Activated CD8-positive, alpha-beta memory T cell treated with anti-CD3 and anti-CD28 coated beads for 1 hour (primary cell): ENCODE results near the gene KRT16.
"Not testable (repeated sequence)": the region's sequence is repeated elsewhere in the genome, so short reads cannot be mapped to it uniquely, and the experiment has no call there.

Experiments
- DNase-seq, 2 donors: peaks; one replicate each; pipeline ENCODE4 v3.0.0-alpha.2; 2020; ENCODE audit warnings: low read depth in 1 of 2; ENCODE audit errors: extremely low read depth in 1 of 2

The KRT16 gene

GRCh38 chr17:41648411-41649195, 36.0 kb upstream of the KRT16 start:
- peak; percentile 60 to 78 for DNase-seq

GRCh38 chr17:41647940-41648410, 35.4 kb upstream of the KRT16 start:
- DNase-seq: peak; percentile 67 to 85

GRCh38 chr17:41647038-41647813, 34.7 kb upstream of the KRT16 start:
- DNase-seq: no peak

GRCh38 chr17:41642252-41643156, 29.9 kb upstream of the KRT16 start:
- DNase-seq: no peak

GRCh38 chr17:41640596-41640995, 28.0 kb upstream of the KRT16 start:
- DNase-seq: not testable (repeated sequence)

- DNase-seq: no peak
These were observed 27.2 kb upstream of the KRT16 start for GRCh38 chr17:41639492-41640473.

- DNase-seq: no peak
These were observed 26.4 kb upstream of the KRT16 start for GRCh38 chr17:41638941-41639340.

- DNase-seq: no peak
These were observed 25.6 kb upstream of the KRT16 start for GRCh38 chr17:41638194-41638593.

- DNase-seq: no peak
These were observed 24.1 kb upstream of the KRT16 start for GRCh38 chr17:41636652-41637051.

GRCh38 chr17:41635121-41636097, 22.8 kb upstream of the KRT16 start:
- no peak for DNase-seq

GRCh38 chr17:41634639-41635038, 22.1 kb upstream of the KRT16 start:
- DNase-seq: no peak

GRCh38 chr17:41633556-41634199, 21.1 kb upstream of the KRT16 start:
- no peak for DNase-seq

- no peak for DNase-seq
These were observed 20.0 kb upstream of the KRT16 start for GRCh38 chr17:41632482-41633105.

- DNase-seq: no peak
These were observed 19.3 kb upstream of the KRT16 start for GRCh38 chr17:41631898-41632285.

GRCh38 chr17:41631025-41631897, 18.7 kb upstream of the KRT16 start:
- no peak for DNase-seq

- DNase-seq: no peak
These were observed 17.5 kb upstream of the KRT16 start for GRCh38 chr17:41629826-41630670.
